Sciatic nerve (tissue), 2 donors: ENCODE results near the gene NCAPD3. TPM values are rescaled to one million over a fixed set of nuclear protein-coding genes. Genes with fewer than 3 reads are reported as not detected.
"Not testable (repeated sequence)": the region's sequence is repeated elsewhere in the genome, so short reads cannot be mapped to it uniquely, and the experiment has no call there.

Experiments
- ATAC-seq: fragments of 200-7000 bp; cut with Tn5 transposase; one replicate; pipeline ENCODE4 v1.9.1; 2020; ENCODE audit warnings: mild to moderate bottlenecking, moderate library complexity
- DNase-seq: peaks from one replicate; pipeline ENCODE4 v3.0.0-alpha.2; 2020; ENCODE audit warnings: low spot score
- intact Hi-C: fragments of 100-400 bp; cut with DNase I; formaldehyde crosslinking; loops from one replicate; pipeline ENCODE4 v1.14.2; 2022
- total RNA-seq: library from RNA; stranded (reverse); fragmentation: NEBNext Ultra II Directional; extraction: Animal tissue kit (Norgen Biotek cat#: 25700); gene quantifications from one replicate; pipeline ENCODE4 v1.2.1, GENCODE V29; 2021
- donor health status: DM: no; HTN: no; CAD: no.
- donor health status: DM: no; HTN: no; CAD: no.

NCAPD3 gene
- total RNA-seq, 1 donor from 2014 or later: 14.2 TPM

DNA sequence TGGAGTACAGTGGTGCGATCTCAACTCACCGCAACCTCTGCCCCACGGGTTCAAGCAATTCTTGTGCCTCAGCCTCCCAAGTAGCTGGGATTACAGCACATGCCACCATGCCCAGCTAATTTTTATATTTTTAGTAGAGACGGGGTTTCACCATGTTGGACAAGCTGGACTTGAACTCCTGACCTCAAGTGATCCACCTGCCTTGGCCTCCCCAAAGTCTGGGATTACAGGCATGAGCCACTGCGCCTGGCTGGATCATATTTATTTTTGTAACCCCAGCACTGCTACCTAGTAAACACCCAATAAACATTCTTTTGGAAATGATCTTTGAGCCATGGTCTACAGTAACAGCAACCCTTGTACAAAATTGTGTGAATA lies 31.4 kb upstream of the NCAPD3 start:
- DNase-seq, intact Hi-C loops, ATAC-seq: not testable (repeated sequence)

DNA sequence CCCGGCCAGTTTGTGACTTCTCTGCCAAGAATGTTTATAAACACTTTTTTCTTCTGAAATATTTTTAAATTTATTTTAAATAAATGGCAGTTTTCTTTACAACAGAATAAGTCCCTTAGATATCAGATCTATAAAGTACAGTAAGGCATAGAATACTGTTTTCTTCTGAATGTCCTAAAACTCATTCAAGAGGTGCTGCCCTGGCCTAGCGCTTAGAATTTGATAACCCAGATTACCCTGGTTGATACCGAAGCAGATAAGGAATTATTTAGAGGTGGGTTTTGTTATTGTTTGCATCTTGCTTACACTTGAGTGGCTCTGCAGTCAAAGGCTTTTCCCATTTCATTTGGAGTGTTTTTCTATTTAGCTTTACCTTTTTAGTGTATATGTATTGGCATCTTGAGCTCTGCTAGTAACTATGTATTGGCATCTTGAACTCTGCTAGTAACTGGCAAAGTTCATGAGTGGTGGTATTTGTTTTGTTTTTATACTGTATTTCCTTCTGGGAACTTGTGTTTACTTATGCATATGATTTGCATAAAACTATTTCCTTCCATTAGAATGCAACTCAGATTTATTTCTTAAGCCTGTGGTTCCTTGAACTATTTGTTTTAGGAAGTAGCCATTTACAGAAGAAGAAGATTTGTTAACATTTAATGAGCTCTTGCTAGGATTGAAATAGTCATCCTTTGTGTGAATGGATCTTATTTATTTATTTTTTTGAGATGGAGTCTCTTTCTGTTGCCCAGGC lies 30.8 kb upstream of the NCAPD3 start:
- DNase-seq: no peak
- intact Hi-C loops: no loop called here
- no peak for ATAC-seq

DNA sequence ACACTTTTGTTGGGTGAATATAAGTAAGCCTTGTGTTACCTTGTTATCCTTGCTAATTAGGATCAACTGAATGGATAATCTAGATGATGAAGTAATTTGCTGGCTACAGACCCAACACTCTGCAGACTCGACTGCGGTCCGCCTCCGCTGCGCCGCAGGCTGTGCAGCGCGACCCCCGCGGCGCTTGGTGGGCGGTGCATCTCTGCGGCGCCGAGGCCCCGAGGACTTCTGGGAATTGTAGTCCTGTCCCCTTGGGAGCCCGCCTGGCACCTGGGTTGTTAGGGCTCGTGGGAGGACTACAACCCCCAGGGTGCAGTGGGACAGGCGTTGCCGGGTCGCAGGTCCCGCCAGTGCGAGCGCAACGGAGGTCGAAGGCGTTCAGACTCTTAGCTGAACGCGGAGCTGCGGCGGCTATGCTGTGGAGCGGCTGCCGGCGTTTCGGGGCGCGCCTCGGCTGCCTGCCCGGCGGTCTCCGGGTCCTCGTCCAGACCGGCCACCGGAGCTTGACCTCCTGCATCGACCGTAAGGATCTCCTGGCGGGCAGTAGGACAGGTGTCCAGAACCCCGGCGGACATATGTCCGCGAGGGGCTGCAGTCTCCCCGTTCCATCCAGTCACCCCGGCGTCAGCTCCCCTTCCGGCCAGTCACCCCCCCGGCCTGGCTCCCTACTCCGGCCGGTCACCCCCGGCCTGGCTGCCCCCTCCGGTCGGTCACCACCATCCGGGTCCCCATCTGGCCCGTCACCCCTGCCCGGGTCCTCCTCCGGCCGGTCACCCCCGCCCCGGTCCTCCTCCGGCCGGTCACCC lies 29.6 kb upstream of the NCAPD3 start, which contains the start of the genes ACAD8 and THYN1:
Gene ACAD8, plus strand, starts transcription at position 381 of the 806 bp plus-strand sequence. Its CDS starts 33 bp downstream, at position 414.
Gene THYN1, minus strand, starts transcription at position 165 of the 806 bp plus-strand sequence. CDS start 470 bp downstream, outside the sequence.
- peak; percentile 97 for DNase-seq
- intact Hi-C loops: no loop called here
- peak; percentile 100 for ATAC-seq

DNA sequence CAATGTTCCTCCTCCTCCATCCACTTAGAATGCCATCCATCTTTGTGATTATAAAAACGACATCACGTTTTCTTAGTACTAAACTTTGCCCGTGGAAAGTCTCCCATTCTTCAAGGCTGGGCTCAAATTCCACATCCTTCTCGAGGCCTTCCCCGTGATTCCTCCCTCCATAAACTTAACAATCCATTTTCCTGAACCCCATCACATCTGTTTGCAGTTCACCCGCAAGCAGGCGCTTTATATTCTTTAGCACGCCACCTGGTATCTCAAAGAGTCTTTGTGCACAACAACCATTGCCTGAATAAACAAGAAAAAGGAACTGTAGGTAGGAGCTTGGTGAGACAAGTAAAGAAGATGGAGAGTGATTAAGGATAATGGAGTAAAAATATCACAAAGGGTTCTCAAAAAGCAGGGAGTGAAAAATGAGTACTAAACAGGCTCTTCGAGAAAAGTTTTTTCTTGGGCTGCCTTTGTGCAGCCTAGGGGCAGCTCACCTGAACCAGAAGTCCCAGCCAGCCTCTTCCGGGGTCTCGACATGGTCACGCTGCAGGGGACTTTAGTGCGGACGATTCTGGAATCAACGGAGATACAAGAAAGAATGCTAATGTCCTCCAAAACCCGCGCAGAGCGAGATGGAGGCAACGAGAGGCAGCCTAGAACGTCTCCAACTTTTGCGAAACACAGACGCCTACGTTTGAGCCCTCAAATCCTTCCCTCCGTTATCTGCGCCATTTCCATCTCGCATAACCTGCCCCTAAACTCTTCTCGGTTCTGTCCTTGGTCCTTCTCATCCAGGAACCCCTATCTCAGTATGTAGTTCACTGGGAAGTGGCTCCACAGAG lies 28.8 kb upstream of the NCAPD3 start:
- intact Hi-C loops: no loop called here
- ATAC-seq: peak; percentile 42
- no peak for DNase-seq

DNA sequence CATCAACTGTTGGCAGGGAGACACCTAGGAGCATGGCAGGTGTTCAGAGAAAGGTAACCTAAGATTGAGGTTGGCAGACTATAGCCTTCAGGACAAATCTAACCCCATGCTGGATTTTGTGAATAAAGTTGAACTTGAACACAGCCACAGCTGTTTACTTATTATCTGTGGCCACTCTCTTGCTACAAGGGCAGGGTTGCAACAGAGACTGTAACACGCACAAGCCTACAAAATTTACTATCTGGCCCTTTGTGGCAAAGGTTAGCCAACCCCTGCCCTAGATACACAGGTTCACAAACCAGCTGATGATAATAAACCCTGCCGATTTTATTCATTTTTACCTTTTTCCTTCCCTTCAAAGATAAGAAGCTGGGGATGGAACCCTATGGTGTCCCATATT lies 26.9 kb upstream of the NCAPD3 start:
- no peak for ATAC-seq
- intact Hi-C loops: no loop called here
- no peak for DNase-seq

DNA sequence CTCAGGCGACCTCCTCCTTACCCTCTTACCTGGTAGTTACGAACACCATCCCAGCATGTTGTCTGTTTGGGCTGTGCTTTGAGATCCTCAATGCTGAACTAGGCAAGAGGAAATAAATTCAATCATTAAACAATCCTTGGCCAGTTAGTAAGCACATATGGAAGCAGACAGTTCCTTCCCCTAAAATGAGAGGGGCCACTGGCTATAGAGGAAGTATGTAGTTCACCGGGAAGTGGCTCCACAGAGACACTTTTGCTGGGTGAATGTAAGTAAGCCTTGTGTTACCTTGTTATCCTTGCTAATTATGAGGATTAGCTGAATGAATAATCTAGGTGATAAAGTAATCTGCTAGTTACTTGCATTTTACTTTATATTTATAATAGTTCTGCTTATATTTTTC lies 26.5 kb upstream of the NCAPD3 start:
- no peak for DNase-seq
- intact Hi-C loops: no loop called here
- no peak for ATAC-seq

DNA sequence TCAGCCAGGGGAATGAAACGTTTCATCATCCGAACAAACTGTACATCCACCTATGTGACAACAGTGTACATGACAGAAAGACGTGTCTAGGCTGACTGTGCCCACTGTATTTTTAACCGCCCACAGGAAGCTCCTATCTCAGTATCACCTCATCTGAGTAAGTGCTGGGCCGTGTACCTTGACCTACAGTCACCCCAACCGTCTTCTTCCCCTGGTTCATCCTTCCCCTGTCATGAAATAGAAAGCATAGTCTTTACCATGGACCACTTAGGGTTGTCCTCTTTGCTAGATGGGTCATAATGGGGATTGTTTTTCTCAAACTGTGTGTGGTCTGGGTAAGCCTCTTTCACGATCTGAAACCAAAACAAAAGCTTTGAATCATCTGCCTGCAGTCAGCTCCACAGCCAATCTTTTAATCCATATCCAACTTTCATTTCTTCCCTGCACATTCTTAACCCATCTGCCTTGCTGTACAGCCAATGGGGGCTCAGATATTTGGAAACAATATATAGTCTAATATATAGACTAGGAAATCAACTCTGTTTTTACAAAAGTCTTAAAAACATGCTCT lies 25.2 kb upstream of the NCAPD3 start:
- no peak for ATAC-seq
- intact Hi-C loops: no loop called here
- no peak for DNase-seq

DNA sequence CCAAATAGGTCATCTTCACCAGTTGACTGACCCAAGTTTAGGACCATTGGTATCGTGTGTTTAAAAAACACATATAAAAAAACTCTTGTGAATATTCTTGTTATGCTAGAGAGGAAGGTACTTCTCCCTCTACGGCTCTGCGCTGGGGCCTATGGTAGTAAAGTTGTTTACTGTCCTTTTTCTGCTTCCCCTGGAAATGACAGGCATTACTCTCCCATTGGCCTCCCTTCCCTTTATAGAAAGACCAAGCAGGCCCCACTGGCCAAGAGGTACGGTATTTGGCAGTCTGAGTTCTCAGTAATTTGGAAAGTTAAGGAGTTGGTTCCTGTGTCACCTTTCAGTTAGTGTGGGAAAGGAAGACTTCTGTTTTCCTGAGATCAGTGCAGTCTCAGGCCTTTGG lies 22.9 kb upstream of the NCAPD3 start:
- no peak for ATAC-seq
- intact Hi-C loops: no loop called here
- no peak for DNase-seq

DNA sequence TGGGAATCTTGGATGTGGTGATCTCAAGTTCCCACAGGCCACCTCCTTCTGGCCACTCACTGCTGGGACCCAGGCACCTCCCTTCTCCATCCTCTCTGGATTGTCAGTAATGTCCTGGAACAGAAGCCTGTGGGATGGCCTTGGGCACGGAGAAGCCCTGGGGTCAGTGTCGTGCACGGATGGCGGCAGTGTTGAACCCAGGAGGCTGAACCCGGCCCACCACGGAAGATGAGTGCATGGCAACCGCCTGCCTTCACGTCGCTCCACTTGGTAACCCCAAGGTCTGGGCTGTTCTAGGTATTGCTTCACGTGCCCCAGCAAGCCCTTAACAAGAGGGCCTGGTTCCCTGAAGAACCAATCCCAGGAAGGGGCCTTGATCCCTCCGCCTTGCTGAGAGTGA lies 22.3 kb upstream of the NCAPD3 start:
- DNase-seq: no peak
- intact Hi-C loops: no loop called here
- ATAC-seq: no peak

DNA sequence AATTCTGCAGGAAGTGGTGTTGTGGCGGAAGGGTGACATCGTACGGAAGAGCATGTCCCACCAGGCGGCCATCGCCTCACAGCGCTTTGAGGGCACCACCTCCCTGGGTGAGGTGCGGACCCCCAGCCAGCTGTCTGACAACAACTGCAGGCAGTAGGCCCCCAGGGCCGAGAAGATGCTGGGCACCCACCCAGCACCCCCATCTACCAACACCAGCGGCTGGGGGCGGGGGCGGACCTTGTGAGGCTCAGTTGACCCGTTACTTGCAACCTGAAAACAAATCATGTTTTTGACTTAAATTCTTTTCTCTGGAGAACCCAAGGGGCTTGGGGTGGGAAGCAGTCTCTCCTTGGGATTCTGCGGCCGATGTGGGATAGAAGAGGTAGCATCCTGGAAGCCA lies 21.7 kb upstream of the NCAPD3 start:
- DNase-seq (no peak), ATAC-seq (no peak)
- intact Hi-C loops: no loop called here

DNA sequence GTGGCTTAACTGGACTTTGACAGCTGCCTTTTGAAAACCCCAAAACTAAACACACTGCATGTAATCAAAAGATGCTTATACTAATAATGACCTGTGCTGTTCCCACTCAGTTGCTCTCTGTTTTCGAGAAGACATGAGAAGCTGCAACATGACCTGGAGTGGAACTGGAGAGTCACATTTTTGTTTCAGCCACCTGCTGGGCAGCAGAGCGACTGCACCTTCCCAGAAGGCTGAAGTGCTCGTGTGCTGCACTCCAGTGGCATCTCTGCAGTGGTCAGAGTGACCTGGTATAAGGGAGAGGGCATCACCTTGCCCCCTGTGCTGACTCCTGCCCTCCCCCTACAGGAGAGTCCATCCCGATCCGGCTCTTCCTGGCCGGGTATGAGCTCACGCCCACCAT lies 20.8 kb upstream of the NCAPD3 start:
- intact Hi-C loops: no loop called here
- DNase-seq (no peak), ATAC-seq (no peak)

DNA sequence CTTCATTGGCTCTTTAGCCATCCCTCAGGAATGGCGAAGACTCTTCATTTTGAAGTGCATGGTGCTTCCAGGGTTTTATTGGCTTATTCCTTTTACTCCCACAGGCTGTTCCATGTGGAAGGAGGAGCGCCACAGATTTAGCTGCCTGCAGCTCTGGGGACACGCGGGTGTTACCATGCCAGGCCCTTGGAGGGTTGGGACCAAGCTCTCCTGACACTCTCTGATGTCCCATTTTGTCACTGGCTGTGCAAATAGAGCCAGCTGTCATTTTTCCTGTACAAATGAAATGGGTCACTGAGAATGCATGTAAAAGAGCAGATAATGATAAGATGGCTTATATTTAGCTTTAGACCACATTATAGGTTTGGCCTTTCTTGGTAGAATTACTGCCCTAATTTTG lies 20.1 kb upstream of the NCAPD3 start:
- no peak for DNase-seq
- intact Hi-C loops: no loop called here
- ATAC-seq: no peak

DNA sequence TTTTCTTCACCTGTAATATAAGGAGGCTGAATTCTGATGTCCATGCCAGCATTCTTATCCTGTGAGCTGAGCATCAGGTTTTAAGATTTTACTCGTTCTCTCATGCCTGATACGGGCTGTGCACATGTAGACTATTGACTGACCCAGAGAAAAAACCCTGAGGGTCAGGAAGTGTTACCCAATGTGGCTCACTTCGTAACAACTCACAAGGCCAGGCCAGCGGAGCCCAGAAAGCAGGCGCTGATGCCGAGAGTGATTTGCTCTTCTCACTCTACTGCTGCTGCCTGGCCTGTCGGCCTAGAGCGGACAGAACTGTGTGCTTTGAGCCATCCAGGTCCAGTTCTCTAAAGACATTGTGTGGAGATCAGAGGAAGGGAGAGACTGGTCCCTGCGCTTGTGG lies 18.6 kb upstream of the NCAPD3 start:
- ATAC-seq (no peak), DNase-seq (no peak)
- intact Hi-C loops: no loop called here

DNA sequence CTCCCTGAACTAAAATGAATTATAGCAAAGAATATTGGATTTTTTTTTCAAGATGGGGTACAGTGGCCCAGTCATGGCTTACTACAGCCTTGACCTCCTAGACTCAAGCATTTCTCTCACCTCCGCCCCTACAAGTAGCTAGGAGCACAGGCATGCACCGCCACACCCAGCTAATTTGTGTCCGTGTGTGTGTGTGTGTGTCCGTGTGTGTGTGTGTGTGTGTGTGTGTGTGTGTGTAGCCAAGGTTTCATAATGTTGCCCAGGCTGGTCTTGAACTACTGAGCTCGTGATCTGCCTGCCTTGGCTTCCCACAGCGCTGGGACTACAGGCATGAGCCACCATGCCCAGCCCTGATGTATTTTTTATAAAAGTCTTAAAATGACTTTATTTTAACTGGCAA lies 16.8 kb upstream of the NCAPD3 start:
- intact Hi-C loops: no loop called here
- ATAC-seq: no peak
- DNase-seq: no peak

DNA sequence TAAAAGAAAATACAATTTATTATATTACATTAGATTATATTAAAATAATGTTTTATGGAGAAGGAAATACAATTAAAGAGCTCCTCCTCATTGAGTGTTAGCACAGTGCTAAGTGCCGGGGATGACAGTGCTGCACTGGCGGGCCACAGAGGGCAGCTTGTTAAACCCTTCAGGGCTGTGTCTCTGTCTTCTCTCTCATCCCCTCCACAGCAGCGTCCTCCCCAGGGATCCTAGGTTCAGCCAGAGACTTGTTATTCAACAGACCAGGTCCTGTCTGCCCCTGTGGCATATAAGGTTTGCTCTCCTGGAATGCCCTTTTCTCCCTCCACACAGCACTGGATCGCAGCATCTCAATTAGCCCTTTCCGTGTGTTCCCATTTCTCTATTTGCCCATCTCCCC lies 15.2 kb upstream of the NCAPD3 start:
- DNase-seq (no peak), ATAC-seq (no peak)

DNA sequence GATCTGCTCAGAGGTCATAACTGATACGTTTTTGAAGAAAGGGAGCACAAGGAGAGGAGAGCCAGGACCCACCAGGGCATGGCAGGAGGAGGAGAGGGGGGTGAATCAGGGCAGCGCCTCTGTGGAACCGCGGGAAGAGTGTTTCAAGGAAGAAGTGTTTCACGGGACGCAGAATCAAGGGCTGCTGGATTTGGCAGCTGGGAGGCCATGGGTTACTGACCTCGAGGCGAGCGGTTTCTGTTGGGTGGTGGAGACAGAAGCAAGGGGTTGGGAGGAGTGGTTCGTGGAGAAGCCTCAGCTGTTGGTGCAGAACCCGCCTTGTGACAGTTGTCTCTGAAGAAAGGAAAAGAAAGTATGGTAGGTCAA lies 13.8 kb upstream of the NCAPD3 start:
- no peak for ATAC-seq
- DNase-seq: no peak
- intact Hi-C loops: no loop called here

More for the DNA sequence above, 15.2 kb upstream of the NCAPD3 start:
- intact Hi-C loops: no loop called here

DNA sequence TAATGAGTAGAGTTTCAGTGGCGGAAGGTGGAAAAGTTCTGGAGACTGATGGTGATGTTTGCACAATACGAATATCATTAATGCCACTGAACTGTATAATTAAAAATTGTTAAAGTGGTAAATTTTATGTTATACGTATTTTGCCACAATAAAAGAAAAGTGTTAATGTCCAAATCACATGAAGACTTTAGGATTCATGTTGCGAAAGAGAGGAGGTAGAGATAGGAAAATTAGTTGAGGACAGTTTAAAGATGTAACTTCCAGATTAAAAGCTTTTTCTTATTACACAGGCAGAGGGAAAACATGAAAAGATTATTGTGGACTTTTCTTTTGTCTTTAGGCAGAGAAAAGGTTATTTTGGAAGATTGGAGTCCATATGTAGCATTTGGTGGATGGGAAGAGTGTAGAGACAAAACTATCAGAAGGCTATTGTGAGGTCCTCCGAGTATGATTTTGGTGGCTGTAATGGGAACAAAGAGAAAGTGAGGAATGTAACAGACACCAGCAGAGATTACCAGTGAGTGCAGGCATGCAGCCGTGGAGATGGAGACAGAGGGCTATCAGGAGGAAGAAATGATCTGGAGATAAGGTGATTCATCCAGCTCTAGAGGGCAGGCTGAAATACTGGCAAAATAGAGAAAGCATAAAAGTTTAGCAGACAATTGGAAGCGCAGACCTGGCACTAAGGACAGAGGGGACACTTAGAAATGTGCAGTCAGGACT lies 13.2 kb upstream of the NCAPD3 start:
- no peak for ATAC-seq
- intact Hi-C loops: no loop called here
- DNase-seq: no peak

DNA sequence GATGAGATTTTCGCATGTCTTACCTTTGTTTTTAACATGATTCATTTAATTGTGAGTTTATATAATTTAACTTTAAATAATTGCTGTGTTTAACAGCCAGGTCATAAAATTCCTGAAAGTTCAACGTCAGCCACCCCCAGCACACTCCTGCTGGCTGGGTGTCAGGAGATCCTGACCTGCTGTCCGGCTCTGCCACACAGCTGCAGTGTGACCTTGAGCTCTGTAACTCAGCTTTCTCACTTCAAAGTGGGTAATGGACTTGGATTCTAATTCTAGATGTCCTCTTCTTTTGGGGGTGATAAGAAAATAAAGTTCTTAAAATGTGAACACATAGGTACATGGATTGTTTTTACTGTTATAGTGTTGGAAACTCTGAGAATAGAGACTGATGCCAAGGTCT lies 11.6 kb upstream of the NCAPD3 start:
- DNase-seq: no peak
- ATAC-seq: no peak
- intact Hi-C loops: no loop called here

DNA sequence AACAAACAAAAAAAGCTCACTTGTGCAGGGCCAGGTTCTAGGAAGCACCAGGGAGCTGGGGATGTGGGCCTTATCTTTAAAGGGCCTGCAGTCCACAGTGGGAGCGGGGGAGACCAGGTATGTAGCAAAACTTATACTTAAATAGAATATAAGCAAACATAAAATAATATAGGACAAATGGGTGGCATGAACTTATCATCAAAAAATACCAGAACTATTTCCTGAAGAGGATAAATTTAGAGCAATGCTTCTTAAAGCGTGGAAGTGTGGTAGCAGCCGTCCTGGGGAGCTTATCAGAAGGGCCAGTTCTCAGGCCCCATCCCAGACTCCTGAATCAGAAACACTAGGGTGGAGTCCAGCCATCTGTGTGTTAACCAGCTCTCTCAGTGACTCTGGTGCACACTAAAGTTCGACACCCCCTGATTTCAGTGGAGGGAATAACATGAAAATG lies 10.0 kb upstream of the NCAPD3 start:
- intact Hi-C loops: no loop called here
- no peak for ATAC-seq

More for the DNA sequence above, 10.0 kb upstream of the NCAPD3 start:
- no peak for DNase-seq
